ENCODE measurements around the gene GLP1R. TPM values are rescaled to one million over a fixed set of nuclear protein-coding genes. Genes with fewer than 3 reads are reported as not detected.

GLP1R gene
- under 1 TPM in 1 of 4 donors, not detected in 3; 0.17 TPM for total RNA-seq

DNA sequence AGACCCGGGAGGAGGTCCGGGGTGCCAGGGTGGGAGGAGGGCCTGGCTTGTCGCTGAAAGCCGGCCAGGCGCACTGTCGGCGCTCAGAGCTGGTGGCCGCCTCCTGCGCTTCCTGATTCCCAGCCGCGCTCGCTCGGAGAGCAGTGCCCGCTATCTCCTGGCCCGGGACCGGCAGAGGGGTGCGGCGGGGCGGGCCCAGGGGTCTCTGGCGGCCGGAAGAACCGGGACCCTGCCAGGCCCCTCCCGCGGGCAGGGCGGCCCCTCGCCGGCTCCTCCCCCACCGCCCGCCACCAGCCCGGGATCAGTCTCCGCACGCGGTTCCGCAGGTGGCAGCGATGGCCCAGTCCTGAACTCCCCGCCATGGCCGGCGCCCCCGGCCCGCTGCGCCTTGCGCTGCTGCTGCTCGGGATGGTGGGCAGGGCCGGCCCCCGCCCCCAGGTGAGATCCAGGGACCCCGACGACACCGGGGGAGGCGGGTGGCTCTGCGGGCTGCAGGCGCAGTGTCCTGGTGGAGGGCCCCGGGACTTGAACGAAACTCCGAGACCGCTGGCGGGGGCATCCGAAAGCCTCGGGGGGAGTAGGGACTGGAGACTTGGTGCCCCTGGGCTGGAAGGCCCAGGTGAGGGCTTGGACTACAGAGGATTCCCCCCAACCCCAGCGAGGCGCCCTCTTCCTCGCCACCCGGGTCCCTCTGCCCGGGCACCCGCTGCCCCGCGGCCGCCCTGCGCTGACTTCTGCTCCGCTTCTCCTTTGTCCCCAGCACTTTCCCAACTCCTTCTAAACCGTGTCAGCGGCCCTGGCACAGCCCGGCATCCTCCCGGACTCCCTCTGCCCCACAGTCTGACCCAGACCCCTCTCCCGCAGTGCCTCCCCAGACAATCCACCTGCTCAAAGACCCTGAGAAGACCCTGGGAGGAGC lies at the start of gene GLP1R:
GLP1R (plus strand) TSS at position 301 of the 919 bp plus-strand sequence; CDS start at position 361, 60 bp downstream.
- TF ChIP-seq, protein P1, sequence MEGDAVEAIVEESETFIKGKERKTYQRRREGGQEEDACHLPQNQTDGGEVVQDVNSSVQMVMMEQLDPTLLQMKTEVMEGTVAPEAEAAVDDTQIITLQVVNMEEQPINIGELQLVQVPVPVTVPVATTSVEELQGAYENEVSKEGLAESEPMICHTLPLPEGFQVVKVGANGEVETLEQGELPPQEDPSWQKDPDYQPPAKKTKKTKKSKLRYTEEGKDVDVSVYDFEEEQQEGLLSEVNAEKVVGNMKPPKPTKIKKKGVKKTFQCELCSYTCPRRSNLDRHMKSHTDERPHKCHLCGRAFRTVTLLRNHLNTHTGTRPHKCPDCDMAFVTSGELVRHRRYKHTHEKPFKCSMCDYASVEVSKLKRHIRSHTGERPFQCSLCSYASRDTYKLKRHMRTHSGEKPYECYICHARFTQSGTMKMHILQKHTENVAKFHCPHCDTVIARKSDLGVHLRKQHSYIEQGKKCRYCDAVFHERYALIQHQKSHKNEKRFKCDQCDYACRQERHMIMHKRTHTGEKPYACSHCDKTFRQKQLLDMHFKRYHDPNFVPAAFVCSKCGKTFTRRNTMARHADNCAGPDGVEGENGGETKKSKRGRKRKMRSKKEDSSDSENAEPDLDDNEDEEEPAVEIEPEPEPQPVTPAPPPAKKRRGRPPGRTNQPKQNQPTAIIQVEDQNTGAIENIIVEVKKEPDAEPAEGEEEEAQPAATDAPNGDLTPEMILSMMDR (IDR thresholded peaks at IDR 0.05; ENCODE audit: low read depth) = no peak

DNA sequence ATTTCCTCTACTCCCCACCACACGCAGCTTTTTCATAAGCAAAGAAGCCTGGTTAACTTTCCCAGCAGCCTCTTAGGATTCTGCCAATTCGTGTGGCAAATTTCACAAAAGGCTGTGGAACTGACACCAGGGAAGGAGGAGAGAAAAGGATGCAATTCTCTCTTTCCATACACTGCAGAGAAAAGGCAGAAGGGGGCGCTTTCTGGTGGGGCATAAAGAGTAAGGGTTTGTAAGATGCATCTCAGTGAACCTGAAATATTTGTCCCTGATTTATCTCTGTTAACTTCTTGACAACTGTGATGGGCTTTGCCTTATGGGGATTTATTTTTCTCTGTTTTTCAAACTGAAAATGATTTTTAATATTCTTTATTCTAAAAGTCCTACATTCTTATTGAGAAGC lies 45.5 kb upstream of the GLP1R start:
- TF ChIP-seq, protein P1 (IDR thresholded peaks at IDR 0.05; ENCODE audit: low read depth) = no peak

DNA sequence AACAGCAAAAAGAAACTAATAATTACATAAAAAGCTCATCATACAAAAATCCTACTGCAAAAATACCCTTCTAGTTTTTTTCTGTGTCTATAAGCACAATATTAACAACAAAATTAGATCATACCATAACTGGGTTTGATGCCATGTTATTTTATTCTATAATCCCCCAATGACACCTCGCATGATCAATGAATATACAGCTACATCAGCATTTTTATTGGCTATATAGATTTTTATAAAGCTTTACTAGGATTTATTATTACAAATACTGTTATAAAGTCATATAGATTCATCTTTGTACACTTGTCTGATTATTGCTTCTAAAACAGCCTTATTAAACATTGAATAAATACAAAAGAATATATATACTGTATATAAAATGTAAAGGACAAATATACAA lies 45.1 kb upstream of the GLP1R start:
- TF ChIP-seq, protein P1 (IDR thresholded peaks at IDR 0.05; ENCODE audit: low read depth) = no peak

DNA sequence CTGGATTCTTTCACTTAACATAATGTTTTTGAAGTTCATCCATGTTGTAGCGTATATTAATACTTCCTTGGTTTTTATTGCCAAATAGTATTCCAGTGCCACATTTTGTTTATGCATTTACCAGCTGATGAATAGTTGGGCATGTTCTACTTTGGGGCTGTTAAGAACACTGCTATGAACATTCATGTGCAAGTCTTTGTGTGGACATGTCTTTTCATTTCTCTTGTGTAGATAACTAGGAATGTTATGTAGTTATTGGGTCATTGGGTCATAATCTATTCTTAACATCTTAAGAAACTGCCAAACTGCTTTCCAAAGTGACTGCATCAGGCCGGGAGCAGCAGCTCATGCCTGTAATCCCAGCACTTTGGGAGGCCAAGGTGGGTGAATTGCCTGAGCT lies 43.8 kb upstream of the GLP1R start:
- TF ChIP-seq, protein P1 (IDR thresholded peaks at IDR 0.05; ENCODE audit: low read depth) = no peak

DNA sequence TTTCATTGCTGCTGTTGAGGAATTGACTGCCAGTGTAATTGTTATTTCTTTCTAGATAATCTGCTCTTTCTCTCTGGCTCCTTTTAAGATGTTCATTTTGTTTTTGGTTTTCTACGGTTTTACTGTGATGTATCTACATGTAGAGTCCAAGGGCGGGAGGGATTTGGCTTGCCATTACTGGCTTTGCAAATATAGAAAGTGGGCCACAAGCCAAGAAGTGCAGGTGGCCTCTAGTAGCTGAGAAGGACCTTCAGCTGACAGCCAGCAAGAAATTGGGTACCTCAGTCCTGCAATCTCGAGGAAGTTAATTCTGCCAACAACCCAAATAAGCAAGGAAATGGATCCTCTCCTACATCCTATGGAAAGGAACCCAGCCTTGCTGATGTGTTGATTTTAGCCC lies 42.8 kb upstream of the GLP1R start:
- TF ChIP-seq, protein P1 (IDR thresholded peaks at IDR 0.05; ENCODE audit: low read depth) = no peak

DNA sequence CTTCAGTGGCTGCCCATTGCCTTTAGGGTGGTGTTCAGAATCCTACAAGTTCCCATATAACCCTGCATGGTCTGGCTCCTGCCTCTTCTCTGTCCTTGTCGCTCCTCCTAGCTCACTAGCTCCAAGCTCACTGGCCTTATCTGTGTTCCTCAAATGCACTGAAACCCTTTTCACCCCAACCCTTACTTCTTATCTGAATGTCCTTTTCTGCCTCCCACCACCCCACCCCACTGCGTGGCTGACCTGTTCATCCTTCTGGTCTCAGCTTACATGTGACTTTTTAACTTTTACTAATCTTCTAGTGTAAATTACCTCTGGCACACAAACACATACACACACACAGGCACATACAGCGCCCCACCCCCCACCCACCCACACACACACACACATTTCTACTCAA lies 41.0 kb upstream of the GLP1R start:
- TF ChIP-seq, protein P1 (IDR thresholded peaks at IDR 0.05; ENCODE audit: low read depth) = no peak

DNA sequence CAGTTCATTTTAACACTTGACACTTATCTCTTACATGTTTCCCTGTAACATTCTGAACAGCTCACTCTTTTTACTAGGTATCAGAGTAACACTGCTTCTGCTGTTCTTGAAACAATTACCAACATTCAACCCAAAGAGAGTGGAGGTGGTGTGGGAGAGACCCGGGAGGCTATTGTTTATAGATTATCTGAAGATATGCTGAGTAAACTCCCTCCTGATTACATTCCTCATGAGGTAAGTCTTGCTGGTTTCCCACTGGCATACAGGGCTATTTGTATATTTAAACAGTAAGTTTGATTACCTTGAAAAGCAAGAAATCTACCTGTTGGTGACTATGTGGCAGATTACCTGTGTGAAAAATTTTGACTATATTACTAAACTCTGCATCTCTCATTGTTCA lies 39.8 kb upstream of the GLP1R start:
- TF ChIP-seq, protein P1 (IDR thresholded peaks at IDR 0.05; ENCODE audit: low read depth) = no peak
